Ishikawa (cell line): Measurements from ENCODE around the gene SNF8.

ENCODE experiments used
- CEBPB ChIP-seq: IDR thresholded peaks from 2 replicates; pipeline ENCODE4 v1.6.1; 2012
- CREB1 ChIP-seq: IDR thresholded peaks from 2 replicates; pipeline ENCODE4 v1.6.1; 2012; ENCODE audit warnings: low read depth
- EGR1 ChIP-seq: IDR thresholded peaks from 2 replicates; pipeline ENCODE4 v1.6.1; 2012
- EP300 ChIP-seq: IDR thresholded peaks from 2 replicates; pipeline ENCODE4 v1.6.1; 2012; ENCODE audit warnings: borderline replicate concordance
- FOXM1 ChIP-seq: IDR thresholded peaks from 2 replicates; pipeline ENCODE4 v1.6.1; 2012; ENCODE audit warnings: low read depth, borderline replicate concordance
- NFIC ChIP-seq: IDR thresholded peaks from 2 replicates; pipeline ENCODE4 v1.6.1; 2012
- RAD21 ChIP-seq: IDR thresholded peaks from 2 replicates; pipeline ENCODE4 v1.6.1; 2012; ENCODE audit warnings: low read depth
- TAF1 ChIP-seq: IDR thresholded peaks from 2 replicates; pipeline ENCODE4 v1.6.1; 2012; ENCODE audit warnings: low read depth, mild to moderate bottlenecking
- TCF12 ChIP-seq: IDR thresholded peaks from 2 replicates; pipeline ENCODE4 v1.6.1; 2012; ENCODE audit warnings: low read depth
- TEAD4 ChIP-seq: IDR thresholded peaks from 2 replicates; pipeline ENCODE4 v1.6.1; 2012
- YY1 ChIP-seq: IDR thresholded peaks from 2 replicates; pipeline ENCODE4 v1.6.1; 2012; ENCODE audit warnings: low read depth
- ZBTB7A ChIP-seq: IDR thresholded peaks from 2 replicates; pipeline ENCODE4 v1.6.1; 2012; ENCODE audit warnings: low read depth
- TF ChIP-seq, protein P1 (sequence below): IDR thresholded peaks from 2 replicates; pipeline ENCODE4 v1.6.1; 2012
- TF ChIP-seq, protein P2 (sequence below): IDR thresholded peaks from 2 replicates; pipeline ENCODE4 v1.6.1; 2012; ENCODE audit warnings: low read depth, mild to moderate bottlenecking
- TF ChIP-seq, protein P3 (sequence below): IDR thresholded peaks from 2 replicates; pipeline ENCODE4 v1.6.1; 2012

SNF8 gene, protein sequence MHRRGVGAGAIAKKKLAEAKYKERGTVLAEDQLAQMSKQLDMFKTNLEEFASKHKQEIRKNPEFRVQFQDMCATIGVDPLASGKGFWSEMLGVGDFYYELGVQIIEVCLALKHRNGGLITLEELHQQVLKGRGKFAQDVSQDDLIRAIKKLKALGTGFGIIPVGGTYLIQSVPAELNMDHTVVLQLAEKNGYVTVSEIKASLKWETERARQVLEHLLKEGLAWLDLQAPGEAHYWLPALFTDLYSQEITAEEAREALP

DNA sequence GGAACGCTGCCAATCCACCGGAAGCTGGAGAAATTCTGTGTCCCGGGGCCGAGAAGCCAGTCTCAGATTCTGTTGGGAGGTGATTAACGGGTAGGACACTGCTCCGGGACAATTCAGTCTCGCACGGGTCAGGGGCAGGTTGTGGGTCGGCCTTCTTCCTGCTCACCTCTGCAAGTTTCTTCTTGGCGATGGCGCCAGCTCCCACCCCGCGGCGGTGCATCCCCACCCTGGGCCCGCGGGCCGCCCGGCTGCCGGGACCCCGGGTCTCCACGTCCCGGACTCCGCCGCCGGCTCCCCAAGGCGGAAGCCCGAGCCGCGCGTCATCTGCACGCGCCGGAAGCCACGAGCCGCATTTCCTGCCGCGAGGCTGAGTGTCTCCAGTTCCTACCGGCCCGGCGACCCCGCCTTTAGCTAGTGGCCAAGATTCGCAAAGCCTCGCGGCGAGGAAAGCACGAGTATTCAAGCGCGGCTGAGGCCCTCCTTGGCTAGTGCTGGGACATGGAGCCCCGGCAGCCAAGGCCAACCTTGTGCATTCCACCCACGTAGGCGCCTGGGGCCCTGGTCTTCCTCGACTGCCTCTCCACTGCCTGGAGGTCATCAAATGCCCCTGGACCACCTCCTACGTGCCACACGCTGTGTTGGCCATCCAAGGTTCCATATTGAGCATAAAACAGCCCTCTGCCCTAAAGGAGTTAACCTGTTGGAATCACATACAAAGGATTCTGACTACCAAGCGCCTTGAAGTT, at the start of gene SNF8:
Gene SNF8 (minus strand): TSS at position 328 of the 746 bp plus-strand sequence. CDS start 108 bp downstream, at position 220.
- TF ChIP-seq RAD21 (no peak), TAF1 (peak; percentile 77), CREB1 (peak; percentile 91), EP300 (no peak; the same call in 1 of the 2 replicates), FOXM1 (no peak), ZBTB7A (no peak), TEAD4 (no peak), CEBPB (no peak), YY1 (no peak), NFIC (peak; percentile 58), EGR1 (peak; percentile 19; the same call in 1 of the 2 replicates), TCF12 (peak; percentile 40; the same call in 1 of the 2 replicates)
- TF ChIP-seq, protein P1, sequence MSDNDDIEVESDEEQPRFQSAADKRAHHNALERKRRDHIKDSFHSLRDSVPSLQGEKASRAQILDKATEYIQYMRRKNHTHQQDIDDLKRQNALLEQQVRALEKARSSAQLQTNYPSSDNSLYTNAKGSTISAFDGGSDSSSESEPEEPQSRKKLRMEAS = peak; percentile 98
- TF ChIP-seq, protein P2, sequence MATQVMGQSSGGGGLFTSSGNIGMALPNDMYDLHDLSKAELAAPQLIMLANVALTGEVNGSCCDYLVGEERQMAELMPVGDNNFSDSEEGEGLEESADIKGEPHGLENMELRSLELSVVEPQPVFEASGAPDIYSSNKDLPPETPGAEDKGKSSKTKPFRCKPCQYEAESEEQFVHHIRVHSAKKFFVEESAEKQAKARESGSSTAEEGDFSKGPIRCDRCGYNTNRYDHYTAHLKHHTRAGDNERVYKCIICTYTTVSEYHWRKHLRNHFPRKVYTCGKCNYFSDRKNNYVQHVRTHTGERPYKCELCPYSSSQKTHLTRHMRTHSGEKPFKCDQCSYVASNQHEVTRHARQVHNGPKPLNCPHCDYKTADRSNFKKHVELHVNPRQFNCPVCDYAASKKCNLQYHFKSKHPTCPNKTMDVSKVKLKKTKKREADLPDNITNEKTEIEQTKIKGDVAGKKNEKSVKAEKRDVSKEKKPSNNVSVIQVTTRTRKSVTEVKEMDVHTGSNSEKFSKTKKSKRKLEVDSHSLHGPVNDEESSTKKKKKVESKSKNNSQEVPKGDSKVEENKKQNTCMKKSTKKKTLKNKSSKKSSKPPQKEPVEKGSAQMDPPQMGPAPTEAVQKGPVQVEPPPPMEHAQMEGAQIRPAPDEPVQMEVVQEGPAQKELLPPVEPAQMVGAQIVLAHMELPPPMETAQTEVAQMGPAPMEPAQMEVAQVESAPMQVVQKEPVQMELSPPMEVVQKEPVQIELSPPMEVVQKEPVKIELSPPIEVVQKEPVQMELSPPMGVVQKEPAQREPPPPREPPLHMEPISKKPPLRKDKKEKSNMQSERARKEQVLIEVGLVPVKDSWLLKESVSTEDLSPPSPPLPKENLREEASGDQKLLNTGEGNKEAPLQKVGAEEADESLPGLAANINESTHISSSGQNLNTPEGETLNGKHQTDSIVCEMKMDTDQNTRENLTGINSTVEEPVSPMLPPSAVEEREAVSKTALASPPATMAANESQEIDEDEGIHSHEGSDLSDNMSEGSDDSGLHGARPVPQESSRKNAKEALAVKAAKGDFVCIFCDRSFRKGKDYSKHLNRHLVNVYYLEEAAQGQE = no peak
- TF ChIP-seq, protein P3, sequence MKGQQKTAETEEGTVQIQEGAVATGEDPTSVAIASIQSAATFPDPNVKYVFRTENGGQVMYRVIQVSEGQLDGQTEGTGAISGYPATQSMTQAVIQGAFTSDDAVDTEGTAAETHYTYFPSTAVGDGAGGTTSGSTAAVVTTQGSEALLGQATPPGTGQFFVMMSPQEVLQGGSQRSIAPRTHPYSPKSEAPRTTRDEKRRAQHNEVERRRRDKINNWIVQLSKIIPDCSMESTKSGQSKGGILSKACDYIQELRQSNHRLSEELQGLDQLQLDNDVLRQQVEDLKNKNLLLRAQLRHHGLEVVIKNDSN = no peak; the same call in 1 of the 2 replicates

DNA sequence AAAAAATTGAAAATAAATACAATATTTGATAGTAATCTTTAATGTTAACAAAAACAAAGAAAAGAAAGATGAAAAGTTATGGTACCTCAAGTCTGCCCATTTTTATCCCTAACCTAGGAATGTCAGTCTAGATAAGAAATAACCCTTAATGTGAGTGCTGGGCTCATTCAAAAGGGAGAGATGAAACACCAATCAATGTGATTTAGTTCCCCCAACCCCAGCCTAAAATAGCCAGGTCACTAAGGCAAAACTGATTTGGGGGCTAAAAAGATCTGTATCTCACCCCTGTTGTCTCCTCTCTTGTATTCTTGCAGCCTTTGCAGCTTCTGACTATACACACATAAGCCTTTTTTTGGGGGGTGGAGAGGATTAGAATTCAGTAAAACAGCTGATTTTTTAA, 49.3 kb upstream of the SNF8 start:
- TF ChIP-seq FOXM1 = no peak
- TF ChIP-seq CREB1 = no peak
- no peak for TF ChIP-seq TEAD4

DNA sequence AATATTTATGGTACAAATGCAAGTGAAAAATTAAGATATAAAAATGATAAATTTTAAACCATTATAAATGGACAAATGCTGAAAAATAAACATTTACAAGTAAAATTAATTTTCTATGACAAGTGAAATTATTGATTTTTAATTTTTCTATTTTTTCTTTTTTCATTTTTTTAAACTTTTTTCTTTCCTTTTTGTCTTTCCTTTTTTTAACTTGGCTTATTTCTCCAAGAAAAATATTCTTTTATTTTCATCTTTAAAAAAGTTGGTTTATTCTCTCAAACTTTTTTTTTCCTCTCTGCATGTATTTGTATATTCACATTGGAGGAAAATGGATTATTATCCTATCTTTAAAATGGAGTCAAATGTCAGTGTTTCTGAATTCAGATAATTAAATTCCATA, 48.7 kb upstream of the SNF8 start:
- TF ChIP-seq, protein P1 = no peak
- TF ChIP-seq YY1 (no peak), CEBPB (no peak), EGR1 (no peak), TCF12 (no peak), EP300 (no peak), NFIC (no peak), RAD21 (no peak)
- TF ChIP-seq, protein P2 = no peak

DNA sequence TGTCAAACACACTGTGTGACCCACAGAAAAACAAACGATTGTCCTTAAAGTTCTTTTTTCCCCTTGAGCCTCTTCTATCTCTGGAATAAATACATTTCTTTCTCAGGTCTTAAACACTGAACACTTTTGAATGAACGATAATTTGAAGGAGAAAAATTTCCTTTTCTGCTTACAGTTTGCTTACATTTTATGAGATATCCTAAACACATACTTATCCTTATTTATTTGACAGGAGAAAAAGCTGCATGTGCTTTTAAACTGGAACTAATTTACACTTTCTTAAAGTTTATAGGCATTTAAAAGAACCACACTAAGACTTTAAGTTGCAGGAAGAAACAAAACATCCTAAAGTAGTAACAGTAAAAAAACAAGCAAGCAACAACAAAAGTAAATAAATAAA, 47.8 kb upstream of the SNF8 start:
- no peak for TF ChIP-seq EP300
- no peak for TF ChIP-seq TCF12
- no peak for TF ChIP-seq RAD21
- TF ChIP-seq, protein P2 = no peak
- no peak for TF ChIP-seq TEAD4
- TF ChIP-seq TAF1 = no peak
- TF ChIP-seq EGR1 = no peak
- TF ChIP-seq, protein P1 = no peak
- TF ChIP-seq NFIC = no peak
- TF ChIP-seq, protein P3 = no peak
- no peak for TF ChIP-seq CREB1
- no peak for TF ChIP-seq FOXM1
- no peak for TF ChIP-seq ZBTB7A
- TF ChIP-seq YY1 = no peak
- no peak for TF ChIP-seq CEBPB
